HG03139 (cell line): ENCODE measurements around the gene DGAT2.

Experiments
- ATAC-seq: cut with Tn5 transposase; IDR thresholded peaks from one replicate; pipeline ENCODE4 v1.9.1; 2021; ENCODE audit not compliant: unreplicated experiment

The DGAT2 gene

DNA sequence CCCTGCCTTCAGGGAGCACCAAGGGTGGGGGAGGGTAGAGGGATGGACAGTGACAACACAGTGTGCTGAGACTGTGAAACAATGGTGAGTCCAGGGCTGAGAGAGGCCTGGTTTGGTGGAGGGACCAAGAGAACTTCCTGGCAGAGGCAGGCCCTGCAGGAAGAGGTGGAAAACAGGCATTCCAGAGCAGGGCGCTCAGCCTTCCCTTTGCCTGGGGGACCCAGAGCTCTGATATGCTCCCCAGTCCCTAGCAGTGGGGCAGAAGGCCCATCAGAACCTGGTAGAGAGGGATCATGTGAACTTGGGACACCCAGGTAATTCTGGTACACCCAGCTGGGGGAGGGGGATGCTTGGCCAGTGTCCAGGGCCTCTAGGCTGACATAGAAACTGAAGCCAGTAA lies 29.2 kb downstream of the DGAT2 start:
- ATAC-seq: no peak

DNA sequence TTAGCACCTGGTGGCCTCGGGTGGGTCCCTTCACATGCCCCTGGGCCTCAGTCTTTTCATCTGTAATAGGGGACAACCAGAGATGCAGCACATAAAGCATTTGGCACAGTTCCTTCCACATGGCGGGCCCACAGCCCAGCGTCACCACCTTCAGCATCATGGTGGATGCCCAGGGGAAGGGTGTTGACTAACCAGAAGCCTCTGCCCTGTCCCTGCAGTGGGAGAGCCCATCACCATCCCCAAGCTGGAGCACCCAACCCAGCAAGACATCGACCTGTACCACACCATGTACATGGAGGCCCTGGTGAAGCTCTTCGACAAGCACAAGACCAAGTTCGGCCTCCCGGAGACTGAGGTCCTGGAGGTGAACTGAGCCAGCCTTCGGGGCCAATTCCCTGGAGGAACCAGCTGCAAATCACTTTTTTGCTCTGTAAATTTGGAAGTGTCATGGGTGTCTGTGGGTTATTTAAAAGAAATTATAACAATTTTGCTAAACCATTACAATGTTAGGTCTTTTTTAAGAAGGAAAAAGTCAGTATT lies 31.6 kb downstream of the DGAT2 start:
- no peak for ATAC-seq

DNA sequence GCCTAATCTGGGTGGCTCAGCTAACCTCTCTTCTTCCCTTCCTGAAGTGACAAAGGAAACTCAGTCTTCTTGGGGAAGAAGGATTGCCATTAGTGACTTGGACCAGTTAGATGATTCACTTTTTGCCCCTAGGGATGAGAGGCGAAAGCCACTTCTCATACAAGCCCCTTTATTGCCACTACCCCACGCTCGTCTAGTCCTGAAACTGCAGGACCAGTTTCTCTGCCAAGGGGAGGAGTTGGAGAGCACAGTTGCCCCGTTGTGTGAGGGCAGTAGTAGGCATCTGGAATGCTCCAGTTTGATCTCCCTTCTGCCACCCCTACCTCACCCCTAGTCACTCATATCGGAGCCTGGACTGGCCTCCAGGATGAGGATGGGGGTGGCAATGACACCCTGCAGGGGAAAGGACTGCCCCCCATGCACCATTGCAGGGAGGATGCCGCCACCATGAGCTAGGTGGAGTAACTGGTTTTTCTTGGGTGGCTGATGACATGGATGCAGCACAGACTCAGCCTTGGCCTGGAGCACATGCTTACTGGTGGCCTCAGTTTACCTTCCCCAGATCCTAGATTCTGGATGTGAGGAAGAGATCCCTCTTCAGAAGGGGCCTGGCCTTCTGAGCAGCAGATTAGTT lies 32.3 kb downstream of the DGAT2 start:
- ATAC-seq: no peak

DNA sequence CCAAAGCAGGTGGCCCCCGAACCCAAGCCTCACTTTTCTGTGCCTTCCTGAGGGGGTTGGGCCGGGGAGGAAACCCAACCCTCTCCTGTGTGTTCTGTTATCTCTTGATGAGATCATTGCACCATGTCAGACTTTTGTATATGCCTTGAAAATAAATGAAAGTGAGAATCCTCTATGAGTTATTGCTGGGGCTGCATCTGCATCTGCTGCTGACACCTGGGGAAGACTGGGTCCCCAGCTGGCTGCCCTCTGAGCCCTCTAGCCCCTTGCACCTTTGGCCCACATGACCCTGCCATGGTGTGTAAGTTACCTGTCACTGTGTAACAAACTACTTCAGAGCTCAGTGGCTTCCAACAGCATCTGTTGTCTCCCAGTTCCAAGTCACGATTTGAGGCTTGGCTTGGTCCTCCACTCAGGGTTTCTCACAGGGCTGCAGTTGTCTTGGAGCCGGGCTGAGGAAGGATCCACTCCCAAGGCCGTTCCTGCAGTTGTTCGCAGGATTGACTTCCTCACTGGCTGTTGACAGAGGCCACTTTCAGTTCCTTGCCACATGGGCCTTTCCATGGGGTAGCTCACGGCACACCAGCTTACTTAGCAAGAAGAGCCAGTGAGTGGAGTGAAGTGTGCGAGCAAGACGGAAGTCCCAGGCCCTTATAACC lies 32.9 kb downstream of the DGAT2 start:
- no peak for ATAC-seq

DNA sequence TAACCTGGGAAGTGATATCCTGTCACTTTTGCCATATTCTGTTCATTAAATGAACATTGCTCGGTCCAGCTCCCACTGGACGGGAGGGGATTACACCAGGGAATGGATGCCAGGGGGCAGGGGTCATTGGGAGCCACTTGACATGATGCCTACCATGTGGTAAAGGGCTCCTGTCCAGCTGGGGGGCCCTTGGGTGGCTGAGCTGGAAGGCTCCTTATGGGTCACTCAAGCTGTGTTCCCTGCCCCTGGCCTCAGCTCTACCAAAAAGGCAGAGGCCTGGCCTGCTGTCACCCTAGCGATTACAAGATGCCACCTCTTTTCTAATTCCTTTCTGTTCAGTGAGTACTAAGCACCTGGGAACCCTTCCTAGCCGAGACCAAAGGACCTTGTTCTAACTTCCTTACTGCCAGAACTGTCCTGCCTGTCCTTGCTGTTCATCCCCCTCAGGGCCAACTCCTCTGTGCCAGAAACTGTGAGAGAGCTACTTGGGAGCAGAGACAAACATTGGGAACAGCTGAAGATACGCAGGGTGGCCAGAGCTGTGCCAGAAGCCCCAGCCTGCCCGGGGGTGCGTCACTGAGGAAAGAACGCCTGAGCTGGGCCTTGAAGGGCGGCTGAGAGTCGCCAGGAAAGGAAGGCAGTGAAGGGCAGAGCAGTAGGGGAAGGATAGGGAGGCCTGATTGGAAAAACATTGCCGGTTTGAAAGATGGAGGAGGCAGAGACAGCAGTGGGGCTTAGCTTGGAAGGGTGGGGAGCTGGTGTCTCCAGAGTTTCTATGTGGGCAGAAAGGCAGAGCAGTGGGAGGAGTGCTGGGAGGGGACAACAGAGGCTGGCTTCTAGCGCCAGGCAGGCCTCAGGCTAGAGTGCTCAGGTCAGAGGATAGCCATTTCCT lies 33.7 kb downstream of the DGAT2 start:
- ATAC-seq: no peak

DNA sequence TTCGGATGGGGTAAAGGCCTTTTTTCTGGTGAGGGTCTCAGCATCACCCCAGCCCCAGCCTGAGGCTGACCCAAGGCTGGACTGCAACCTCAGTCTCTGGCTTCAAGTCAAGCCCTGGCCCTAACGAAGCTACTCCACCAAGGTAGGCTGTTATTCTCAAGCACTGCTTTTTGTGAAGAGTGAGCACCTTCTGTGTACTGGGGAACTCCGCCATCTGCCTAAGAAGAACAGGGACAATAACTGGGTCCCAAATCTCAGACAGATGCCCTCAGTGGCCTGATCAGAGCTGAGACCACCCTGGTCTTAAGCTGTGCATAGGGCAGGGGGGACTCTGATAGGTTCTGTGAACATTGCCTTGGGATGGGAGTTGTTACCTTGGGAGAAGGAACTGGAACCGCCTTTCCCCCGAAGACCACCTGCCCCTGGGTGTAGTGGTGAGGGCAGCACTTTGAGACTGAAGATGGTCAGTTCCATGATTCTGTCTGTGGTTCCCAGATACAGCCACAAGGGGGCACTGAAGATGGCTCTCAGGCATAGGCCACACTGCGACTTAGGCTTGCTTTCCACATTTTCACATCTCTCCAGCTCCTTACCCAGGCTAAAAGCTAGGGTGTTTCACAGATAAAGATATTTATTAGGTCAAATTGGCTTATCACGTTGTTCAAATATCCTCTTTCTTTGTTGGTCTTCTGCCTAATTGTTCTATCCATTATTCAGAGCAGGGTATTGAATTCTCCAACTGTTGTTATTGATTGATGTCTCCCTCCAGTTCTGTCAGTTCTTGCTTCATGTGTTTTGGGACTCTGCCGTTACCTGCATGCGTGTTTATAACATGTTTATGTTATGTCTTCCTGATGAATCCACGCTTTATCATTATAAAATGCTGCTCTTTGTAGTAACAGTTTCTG lies 34.6 kb downstream of the DGAT2 start:
- ATAC-seq: peak; percentile 58

DNA sequence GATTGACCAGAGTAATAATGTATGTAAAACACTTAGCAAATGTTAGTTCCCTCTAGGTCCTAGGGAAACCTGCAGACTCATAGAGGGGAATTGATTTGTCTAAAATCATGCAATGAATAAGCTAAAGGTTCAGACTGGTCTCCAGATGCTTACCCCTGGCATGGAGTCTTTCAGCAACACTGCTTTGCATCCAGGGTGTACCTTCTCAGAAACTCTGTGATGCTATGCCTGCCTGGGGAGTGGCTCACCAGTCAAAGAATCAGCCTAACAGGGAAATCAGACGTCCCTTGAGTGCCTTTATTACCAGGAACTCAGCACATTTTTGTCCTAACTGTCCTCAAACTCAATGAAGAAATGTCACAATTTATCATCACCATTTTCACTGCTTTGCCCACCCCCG lies 40.5 kb downstream of the DGAT2 start:
- ATAC-seq: no peak

DNA sequence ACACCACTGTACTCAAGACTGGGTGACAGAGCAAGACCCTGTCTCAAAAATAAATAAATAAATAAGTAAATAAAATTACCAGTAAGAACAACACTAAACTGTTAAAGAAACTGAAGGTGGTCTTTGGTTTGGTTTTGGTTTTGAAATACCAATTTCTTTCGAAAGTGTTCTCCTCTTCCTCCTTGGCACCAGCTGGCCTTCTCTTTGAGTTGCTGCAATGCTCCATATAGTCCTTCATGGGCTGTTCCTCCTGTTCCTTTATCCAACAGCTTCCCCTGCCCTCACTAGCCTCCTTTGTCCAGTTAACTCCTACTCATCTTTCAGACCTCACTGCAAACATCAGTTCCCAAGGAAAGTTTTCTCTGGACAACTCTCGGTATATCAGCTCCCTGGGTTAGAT lies 41.4 kb downstream of the DGAT2 start:
- no peak for ATAC-seq

DNA sequence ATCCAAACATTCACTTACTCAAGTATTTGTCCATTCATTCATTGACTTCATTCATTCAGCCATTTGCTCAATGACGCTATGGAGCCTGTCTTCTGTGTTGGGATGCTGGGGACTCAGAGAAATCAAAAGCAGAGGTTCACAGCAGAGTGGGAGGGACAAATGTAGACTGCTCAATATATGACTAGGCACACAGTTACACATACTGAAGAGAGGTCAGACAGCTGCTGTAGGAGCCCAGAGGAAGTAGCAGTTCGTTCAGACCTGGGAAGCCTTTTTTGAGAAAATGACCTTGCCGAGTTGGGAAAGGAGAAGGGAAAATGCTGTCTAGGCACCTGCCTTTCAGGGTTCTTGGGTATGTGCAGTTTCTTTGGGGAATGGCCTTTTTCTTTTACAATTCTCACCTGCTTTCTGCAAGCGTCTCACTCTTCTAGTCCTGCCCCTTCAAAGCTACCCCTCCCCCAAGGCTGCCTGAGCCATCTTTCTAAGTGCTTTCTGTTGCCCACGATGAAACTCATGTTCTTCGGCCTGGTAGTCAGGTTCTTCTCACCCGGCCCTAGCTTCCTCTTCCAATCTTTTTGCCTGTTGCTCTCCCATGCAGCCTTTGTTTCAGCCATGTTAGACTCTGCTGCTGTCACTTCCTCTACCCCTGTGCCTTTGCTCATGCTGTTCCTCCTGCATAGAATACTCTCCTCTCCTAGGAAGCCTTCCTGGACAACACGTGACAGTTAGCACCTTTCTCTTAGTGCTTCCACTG lies 42.2 kb downstream of the DGAT2 start:
- ATAC-seq: no peak

DNA sequence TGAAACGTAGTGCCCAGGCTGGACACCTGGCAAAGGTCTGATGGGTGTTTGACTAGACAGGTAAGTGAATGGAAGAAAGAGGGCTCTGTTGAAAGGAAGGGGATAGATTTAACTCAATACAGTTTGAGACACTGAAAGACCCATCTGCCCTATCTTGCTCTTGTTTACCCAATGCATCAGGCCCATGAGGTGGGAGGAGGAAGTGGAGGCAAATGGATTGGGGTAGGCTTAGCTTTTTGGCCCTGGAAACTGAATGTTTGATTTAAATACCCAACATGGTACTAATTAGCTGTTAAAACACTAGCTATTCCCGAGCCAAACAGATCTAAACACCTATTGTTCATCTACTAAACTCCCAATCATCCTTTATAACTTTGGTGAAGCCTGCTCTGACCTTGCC lies 42.9 kb downstream of the DGAT2 start:
- ATAC-seq: no peak

DNA sequence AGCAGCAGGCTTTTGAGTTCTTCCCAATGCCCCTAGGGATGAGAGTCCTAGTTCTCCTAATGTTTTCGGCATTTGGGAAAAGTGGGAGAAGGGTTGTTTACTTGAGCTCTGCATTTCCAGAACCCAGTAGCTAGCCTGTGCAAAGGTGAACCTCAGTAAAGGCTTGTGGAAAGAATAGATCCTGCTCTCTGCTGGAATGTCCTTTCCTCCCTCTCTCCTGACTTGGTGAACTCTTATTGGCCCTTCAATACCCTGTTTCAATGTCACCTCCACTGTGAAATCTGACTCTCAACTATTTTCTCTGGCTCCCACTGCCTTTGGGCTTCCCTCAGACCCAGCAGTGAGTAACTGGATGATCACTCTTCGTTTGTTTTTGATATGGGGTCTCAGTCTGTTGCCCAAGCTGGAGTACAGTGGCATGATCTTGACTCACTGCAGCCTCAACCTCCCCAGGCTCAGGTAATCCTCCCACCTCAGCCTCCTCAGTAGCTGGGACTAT lies 44.0 kb downstream of the DGAT2 start:
- no peak for ATAC-seq

DNA sequence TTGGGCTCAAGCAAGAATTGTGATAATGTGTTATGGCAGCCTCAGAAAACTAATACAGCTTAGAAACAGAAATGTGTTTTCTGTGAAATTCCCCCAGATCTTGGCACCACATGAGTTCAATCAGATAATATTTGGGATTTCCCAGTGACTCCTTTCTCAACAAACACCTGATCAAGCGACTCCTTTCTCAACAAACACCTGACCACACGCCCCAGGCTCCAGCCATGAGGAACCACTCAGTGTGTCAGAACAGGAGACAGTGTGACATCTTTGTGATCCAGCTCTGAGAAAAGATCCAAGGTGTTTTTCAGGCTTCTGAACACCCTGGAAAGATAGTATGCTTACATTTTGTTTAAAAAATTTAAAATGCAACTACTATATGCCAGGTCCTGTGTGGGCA lies 44.5 kb downstream of the DGAT2 start:
- ATAC-seq: no peak

DNA sequence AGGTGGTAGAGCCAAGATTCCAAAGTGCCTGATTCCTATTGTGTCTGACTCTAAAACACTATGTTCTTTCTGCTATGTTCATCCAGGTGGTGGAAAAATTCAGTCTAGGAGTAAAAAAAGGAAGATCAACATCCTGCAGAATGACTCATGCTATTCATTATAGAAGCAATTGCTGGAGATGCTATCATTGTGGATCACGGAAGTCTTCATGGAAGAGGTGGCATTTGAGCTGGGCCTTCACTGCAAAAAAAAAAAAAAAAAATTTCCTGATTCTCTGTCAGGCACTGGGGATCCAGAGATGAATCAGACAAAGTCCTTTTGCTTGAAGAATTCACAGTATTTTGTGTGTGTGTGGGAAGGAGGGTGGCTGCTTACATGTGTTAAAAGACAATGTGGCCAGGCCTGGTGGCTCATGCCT lies 45.1 kb downstream of the DGAT2 start:
- ATAC-seq: no peak

DNA sequence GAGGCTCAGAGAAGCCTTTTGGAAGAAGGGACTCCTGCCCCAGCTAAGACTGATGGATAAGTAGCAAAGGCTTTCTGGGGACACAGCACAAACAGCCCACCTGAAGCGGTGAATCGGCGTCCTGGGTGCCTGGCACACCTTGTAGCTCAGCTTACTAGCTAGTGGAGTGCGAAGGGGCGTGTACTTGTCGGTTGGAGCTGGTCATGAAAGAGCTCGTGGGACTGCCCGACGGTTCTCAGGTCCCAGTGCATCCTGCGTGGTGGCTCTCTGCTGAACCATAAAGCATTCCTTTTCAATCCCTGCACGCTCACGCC lies 45.7 kb downstream of the DGAT2 start:
- ATAC-seq: peak; percentile 20

DNA sequence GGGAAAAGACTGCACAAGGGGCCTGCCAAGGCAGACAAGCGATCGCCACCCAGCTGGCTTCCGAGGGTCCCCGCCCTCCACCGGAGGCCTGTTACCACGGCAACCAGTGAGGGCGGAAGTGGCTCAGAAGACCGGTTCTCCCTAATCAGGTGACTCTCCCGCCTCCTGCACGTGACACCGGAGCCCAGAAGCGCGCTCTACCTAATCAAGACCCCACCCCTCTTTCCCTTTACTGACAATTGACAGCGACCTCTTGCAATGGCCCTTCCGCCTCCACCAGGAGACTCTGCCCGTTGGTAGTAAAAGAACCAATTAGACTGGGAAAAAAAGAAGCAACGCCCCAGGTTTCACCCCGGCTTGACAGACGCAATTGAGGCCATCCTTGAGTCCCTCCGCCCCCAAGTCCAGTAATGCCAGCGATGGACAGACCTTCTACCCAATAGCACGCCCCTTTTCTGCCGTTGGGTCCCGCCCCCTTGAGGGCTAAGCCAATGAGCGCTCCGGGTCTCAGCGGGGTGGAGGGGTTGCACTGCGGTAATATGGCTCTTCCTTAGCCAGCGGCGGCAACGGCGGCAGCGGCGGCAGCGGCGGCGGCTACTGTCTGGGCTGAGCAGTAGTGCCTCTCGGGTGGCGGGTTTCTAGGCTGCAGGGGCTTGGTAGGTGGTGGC lies 46.2 kb downstream of the DGAT2 start, which contains the start of gene UVRAG:
TSS of gene UVRAG (plus strand) at position 534 of the 668 bp plus-strand sequence. CDS start 198 bp downstream, outside the sequence.
- peak; percentile 71 for ATAC-seq

DNA sequence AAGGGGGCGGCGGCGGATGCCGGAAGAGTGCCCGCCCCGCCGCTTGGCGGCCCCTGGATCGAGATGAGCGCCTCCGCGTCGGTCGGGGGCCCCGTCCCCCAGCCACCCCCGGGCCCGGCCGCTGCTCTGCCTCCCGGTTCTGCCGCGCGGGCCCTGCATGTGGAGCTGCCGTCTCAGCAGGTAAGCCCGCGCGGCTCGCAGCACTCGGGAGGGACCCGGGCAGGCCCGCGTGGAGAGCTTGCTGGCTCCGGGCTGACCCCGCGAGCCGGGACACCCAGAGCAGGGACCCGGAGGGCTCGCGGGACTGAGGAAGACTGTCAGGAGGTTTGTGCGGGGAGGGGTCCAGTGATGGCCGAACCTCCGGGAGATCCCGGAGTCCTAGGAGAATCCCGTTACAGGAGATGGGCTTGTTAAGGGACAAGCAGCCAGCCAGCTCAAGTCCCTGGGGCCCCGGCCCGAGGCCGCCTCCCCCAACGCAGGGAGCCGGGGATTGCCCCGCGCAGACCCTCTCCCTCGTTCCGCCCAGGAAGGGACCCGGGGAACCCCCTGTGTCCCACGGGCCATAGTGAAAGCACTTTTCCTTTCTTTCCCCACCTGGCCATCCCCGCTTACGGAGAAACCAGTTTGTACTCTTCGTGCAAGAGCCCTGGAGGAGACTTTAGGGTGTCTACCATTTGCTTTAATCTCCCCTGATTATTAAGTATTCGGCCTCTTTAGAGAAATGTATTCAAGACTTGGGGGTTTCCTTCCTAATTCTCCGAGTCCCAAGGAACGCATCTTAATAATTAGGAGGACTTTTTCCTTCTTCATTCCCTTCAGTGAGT lies 47.0 kb downstream of the DGAT2 start:
- peak; percentile 22 for ATAC-seq

DNA sequence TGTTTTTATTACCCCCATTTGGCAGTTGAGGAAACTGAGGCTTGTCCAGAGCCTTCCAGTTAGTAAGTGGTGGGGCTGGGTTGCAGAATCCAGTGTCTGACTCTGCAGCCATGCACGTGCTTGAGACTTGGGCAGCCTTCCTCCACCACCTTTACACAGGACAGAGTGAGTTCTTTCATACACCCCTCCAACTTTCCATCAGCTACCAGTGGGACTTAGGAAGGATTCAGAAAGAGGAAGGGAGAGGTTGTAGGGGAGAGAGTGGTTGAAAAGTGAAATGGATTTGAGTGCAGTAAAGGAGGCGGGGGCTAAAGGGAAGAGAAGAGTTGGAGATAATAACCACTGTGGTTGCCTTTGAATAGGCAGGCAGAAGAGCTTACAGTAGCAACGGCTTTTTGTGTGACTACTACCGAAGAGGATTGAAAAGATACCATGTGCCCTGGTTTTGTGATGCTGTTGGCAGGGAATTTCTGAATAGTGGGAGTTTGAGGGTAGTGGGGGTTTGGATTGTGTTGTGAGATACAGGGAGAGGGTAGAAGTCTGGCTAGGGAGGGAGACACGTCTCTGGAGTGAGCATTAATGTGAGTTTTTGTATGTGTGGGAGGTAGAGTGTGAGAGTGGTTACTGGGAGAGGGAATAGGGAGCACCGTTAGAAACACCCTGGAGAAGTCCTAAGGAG lies 48.1 kb downstream of the DGAT2 start:
- ATAC-seq: no peak

DNA sequence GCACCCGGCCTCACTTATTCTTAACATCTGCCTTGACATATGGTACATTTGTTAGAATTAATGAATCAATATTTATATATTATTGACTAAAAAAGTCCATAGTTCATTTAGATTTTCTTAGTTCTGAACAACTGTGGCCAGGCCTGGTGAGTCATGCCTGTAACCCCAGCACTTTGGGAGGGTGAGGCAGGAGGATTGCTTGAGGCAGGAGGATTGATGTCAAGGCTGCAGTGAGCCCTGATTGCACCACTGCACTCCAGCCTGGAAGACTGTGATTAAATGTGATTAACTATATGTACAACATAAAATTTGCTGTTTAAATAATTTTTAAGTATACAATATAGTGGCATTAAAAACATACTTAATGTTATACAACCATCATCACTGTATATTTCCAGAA lies 52.1 kb downstream of the DGAT2 start:
- ATAC-seq: no peak
